SKM-1 (cell line): ENCODE results near the gene SLC5A1.
"Not testable (repeated sequence)": the region's sequence is repeated elsewhere in the genome, so short reads cannot be mapped to it uniquely, and the experiment has no call there.

Experiments used
- DNase-seq: peaks from one replicate; lab custom pipeline; 2025; ENCODE audit not compliant: unreplicated experiment; lab: John Stamatoyannopoulos, UW

SLC5A1 gene

GRCh38 chr22:32083814-32084213 is 40.8 kb downstream of the SLC5A1 start:
- no peak for DNase-seq

- DNase-seq: no peak
These were observed 45.0 kb downstream of the SLC5A1 start for GRCh38 chr22:32088084-32088483.

- no peak for DNase-seq
These were observed 54.0 kb downstream of the SLC5A1 start for GRCh38 chr22:32097018-32097417.

- no peak for DNase-seq
These were observed 54.9 kb downstream of the SLC5A1 start for GRCh38 chr22:32097881-32098499.

GRCh38 chr22:32100711-32101110 is 57.6 kb downstream of the SLC5A1 start:
- no peak for DNase-seq

- DNase-seq: no peak
These were observed 60.7 kb downstream of the SLC5A1 start for GRCh38 chr22:32103658-32104315.

- no peak for DNase-seq
These were observed 63.9 kb downstream of the SLC5A1 start for GRCh38 chr22:32106930-32107329.

GRCh38 chr22:32112380-32112779 is 69.3 kb downstream of the SLC5A1 start:
- DNase-seq: no peak

GRCh38 chr22:32119568-32120235 is 76.6 kb downstream of the SLC5A1 start:
- DNase-seq: no peak

GRCh38 chr22:32120603-32121002 is 77.5 kb downstream of the SLC5A1 start:
- no peak for DNase-seq

- no peak for DNase-seq
These were observed 79.8 kb downstream of the SLC5A1 start for GRCh38 chr22:32122899-32123298.

GRCh38 chr22:32123657-32124056 is 80.6 kb downstream of the SLC5A1 start:
- DNase-seq: no peak

- no peak for DNase-seq
These were observed 84.8 kb downstream of the SLC5A1 start for GRCh38 chr22:32127904-32128303.

- DNase-seq: no peak
These were observed 87.4 kb downstream of the SLC5A1 start for GRCh38 chr22:32130464-32130863.

GRCh38 chr22:32132126-32132525 is 89.1 kb downstream of the SLC5A1 start:
- DNase-seq: no peak

GRCh38 chr22:32132783-32133182 is 89.7 kb downstream of the SLC5A1 start:
- DNase-seq: no peak

- not testable (repeated sequence) for DNase-seq
These were observed 91.7 kb downstream of the SLC5A1 start for GRCh38 chr22:32134796-32135195.

GRCh38 chr22:32135958-32136357 is 92.9 kb downstream of the SLC5A1 start:
- DNase-seq: not testable (repeated sequence)

GRCh38 chr22:32136881-32137280 is 93.8 kb downstream of the SLC5A1 start:
- not testable (repeated sequence) for DNase-seq

GRCh38 chr22:32137731-32138324 is 94.8 kb downstream of the SLC5A1 start:
- DNase-seq: not testable (repeated sequence)

GRCh38 chr22:32138576-32138975 is 95.5 kb downstream of the SLC5A1 start:
- DNase-seq: not testable (repeated sequence)

- DNase-seq: not testable (repeated sequence)
These were observed 97.6 kb downstream of the SLC5A1 start for GRCh38 chr22:32140688-32141087.
